Gastrocnemius medialis (tissue), 4 donors: ENCODE measurements around the gene SLC43A3. TPM values are rescaled to one million over a fixed set of nuclear protein-coding genes. Genes with fewer than 3 reads are reported as not detected.

ENCODE experiments used
- ATAC-seq, 2 donors: fragments of 150-250 bp; one replicate each; pipeline ENCODE4 v1.9.1; 2016
- DNase-seq, 2 donors: peaks; one replicate each; pipeline ENCODE4 v3.0.0-alpha.2; 2019
- H3K27ac ChIP-seq, 4 donors: fragments of 200-600 bp; sonication (generic); 1 replicate in 1 of 4; 2 replicates in 3 of 4; pipeline ENCODE4 v1.5.1; 2016 to 2018; ENCODE audit warnings: mild to moderate bottlenecking in 2 of 4, moderate library complexity in 1 of 4
- H3K27me3 ChIP-seq, 3 donors: fragments of 200-600 bp; sonication (generic) in 2 of 3; 1 replicate in 1 of 3; 2 replicates in 2 of 3; pipeline versions ENCODE4 v1.5.1 to v1.6.0; 2016 to 2019; ENCODE audit warnings: mild to moderate bottlenecking in 1 of 3, moderate library complexity in 1 of 3
- H3K36me3 ChIP-seq, 2 donors: fragments of 200-600 bp; sonication (generic) in 1 of 2; one replicate each; pipeline ENCODE4 v1.5.1; 2017 to 2018
- H3K4me1 ChIP-seq, 2 donors: fragments of 200-600 bp; sonication (generic) in 1 of 2; one replicate each; pipeline ENCODE4 v1.5.1; 2016 to 2017; ENCODE audit warnings: mild to moderate bottlenecking in 2 of 2
- H3K4me3 ChIP-seq, 4 donors: fragments of 200-600 bp; sonication (generic) in 3 of 4; 1 replicate in 1 of 4; 2 replicates in 3 of 4; pipeline ENCODE4 v1.5.1; 2016 to 2019; ENCODE audit warnings: mild to moderate bottlenecking in 2 of 4
- H3K9me3 ChIP-seq, 3 donors: fragments of 200-600 bp; sonication (generic) in 2 of 3; 1 replicate in 1 of 3; 2 replicates in 2 of 3; pipeline ENCODE4 v1.5.1; 2016 to 2019
- CTCF ChIP-seq, 5 experiments: fragments of 450-650 bp in 3 of 5; fragments of 200-600 bp in 2 of 5; sonication (generic) in 2 of 5; IDR thresholded peaks in 4 of 5; conservative IDR thresholded peaks in 1 of 5; 1 replicate in 4 of 5; 2 replicates in 1 of 5; pipeline ENCODE4 v1.5.1; 2016 to 2019; ENCODE audit warnings: antibody characterized with exemption in 5 of 5, mild to moderate bottlenecking in 3 of 5, moderate library complexity in 3 of 5
- POLR2A ChIP-seq, 2 donors: fragments of 450-650 bp; IDR thresholded peaks; one replicate each; pipeline ENCODE4 v1.6.1; 2017; ENCODE audit warnings: antibody characterized with exemption in 2 of 2, mild to moderate bottlenecking in 2 of 2, moderate library complexity in 2 of 2
- in situ Hi-C, 4 donors: fragments of 200-750 bp; cut with MboI; loops; one replicate each; pipeline versions ENCODE4 v1.15.0 to v1.8.0; 2017; ENCODE audit warnings: low sequenced_read_pairs in 4 of 4
- intact Hi-C: fragments of 100-400 bp; cut with DNase I; formaldehyde crosslinking; loops from one replicate; pipeline ENCODE4 v1.15.1; 2023; ENCODE audit warnings: low total_unique reads
- total RNA-seq, 4 donors: library from RNA; depleted of rRNA; stranded (reverse); fragments of >200 nt; gene quantifications; one replicate each; pipeline versions ENCODE4 v1.1.0 to v1.2.3, GENCODE V29; 2016

Gene SLC43A3
- total RNA-seq, 4 donors from 2014 or later, result 13.9 to 22.5 (median 20.3) TPM

- ATAC-seq (no peak), DNase-seq (no peak)
- intact Hi-C loops, result no loop called here
- Histone ChIP-seq H3K36me3 (peaks cover 0 to under 1% of the 10 kb centered on the region in 2 donors), H3K9me3 (no peaks in the 10 kb centered on the region), H3K27ac (no peak overlapping the region), H3K4me1 (peaks cover 8 to 19% of the 10 kb centered on the region in 2 donors), H3K4me3 (no peak overlapping the region), H3K27me3 (peaks cover 0 to 2% (median 0%) of the 10 kb centered on the region in 3 donors)
- TF ChIP-seq POLR2A (IDR thresholded peaks at IDR 0.05) (no peak), CTCF (IDR thresholded peaks at IDR 0.05 in 4 of 5, conservative IDR thresholded peaks at IDR 0.05 in 1 of 5) (no peak)
- in situ Hi-C loops, result no loop called here
These were observed 24.5 kb downstream of the SLC43A3 start for GRCh38 chr11:57402188-57403002.

- in situ Hi-C loops (no loop called here), intact Hi-C loops (no loop called here)
- H3K27ac ChIP-seq, result no peak overlapping the region
- H3K9me3 ChIP-seq, result no peaks in the 10 kb centered on the region
- peaks cover 0 to 2% (median 0%) of the 10 kb centered on the region in 3 donors for H3K27me3 ChIP-seq
- H3K36me3 ChIP-seq, result no peaks in the 10 kb centered on the region
- H3K4me1 ChIP-seq, result peaks cover 0 to 3% of the 10 kb centered on the region in 2 donors
- TF ChIP-seq POLR2A (IDR thresholded peaks at IDR 0.05) (no peak), CTCF (IDR thresholded peaks at IDR 0.05 in 4 of 5, conservative IDR thresholded peaks at IDR 0.05 in 1 of 5) (no peak)
- no peak for ATAC-seq
- H3K4me3 ChIP-seq, result no peak overlapping the region
- DNase-seq, result no peak
These were observed 26.8 kb downstream of the SLC43A3 start for GRCh38 chr11:57399972-57400578.

GRCh38 chr11:57399221-57399620 is 27.7 kb downstream of the SLC43A3 start:
- H3K9me3 ChIP-seq, result no peaks in the 10 kb centered on the region
- H3K4me1 ChIP-seq, result no peaks in the 10 kb centered on the region
- intact Hi-C loops, result no loop called here
- H3K27ac ChIP-seq, result no peak overlapping the region
- H3K4me3 ChIP-seq, result no peak overlapping the region
- H3K36me3 ChIP-seq, result no peaks in the 10 kb centered on the region
- peaks cover 0 to 2% (median 0%) of the 10 kb centered on the region in 3 donors for H3K27me3 ChIP-seq
- no peak for DNase-seq
- in situ Hi-C loops, result no loop called here
- ATAC-seq, result no peak
- no peak for TF ChIP-seq CTCF (IDR thresholded peaks at IDR 0.05 in 4 of 5, conservative IDR thresholded peaks at IDR 0.05 in 1 of 5)
- TF ChIP-seq POLR2A (IDR thresholded peaks at IDR 0.05), result no peak

GRCh38 chr11:57397394-57397990 is 29.4 kb downstream of the SLC43A3 start:
- no peak for DNase-seq
- Histone ChIP-seq H3K4me1 (no peaks in the 10 kb centered on the region), H3K9me3 (no peaks in the 10 kb centered on the region), H3K4me3 (no peak overlapping the region), H3K27ac (no peak overlapping the region), H3K36me3 (no peaks in the 10 kb centered on the region), H3K27me3 (peaks cover 0 to 2% (median 0%) of the 10 kb centered on the region in 3 donors)
- TF ChIP-seq POLR2A (IDR thresholded peaks at IDR 0.05) (no peak), CTCF (IDR thresholded peaks at IDR 0.05 in 4 of 5, conservative IDR thresholded peaks at IDR 0.05 in 1 of 5) (no peak)
- no peak for ATAC-seq
- intact Hi-C loops (no loop called here), in situ Hi-C loops (no loop called here)
